Neural progenitor cell (in vitro differentiated cells): ENCODE results near the gene PLEKHN1. TPM values are rescaled to one million over a fixed set of nuclear protein-coding genes. Genes with fewer than 3 reads are reported as not detected.
"Not testable (repeated sequence)": the region's sequence is repeated elsewhere in the genome, so short reads cannot be mapped to it uniquely, and the experiment has no call there.

Experiments used
- DNase-seq: peaks from one replicate; pipeline ENCODE4 v3.0.0-alpha.2; 2016; ENCODE audit warnings: low spot score
- H2AFZ ChIP-seq: fragments of 200-600 bp; sonication (generic); replicated peaks from 2 replicates; pipeline ENCODE4 v1.6.1; 2016; ENCODE audit warnings: antibody characterized with exemption
- H3F3A ChIP-seq: fragments of 200-600 bp; sonication (generic); 2 replicates; pipeline ENCODE4 v1.6.1; 2016; ENCODE audit warnings: antibody characterized with exemption, low read depth
- H3K27ac ChIP-seq: fragments of 200-600 bp; sonication (generic); 2 replicates; pipeline ENCODE4 v1.5.1; 2016; ENCODE audit warnings: mild to moderate bottlenecking
- H3K27me3 ChIP-seq: fragments of 200-600 bp; sonication (generic); 2 replicates; pipeline ENCODE4 v1.6.1; 2016; ENCODE audit warnings: mild to moderate bottlenecking, moderate library complexity
- H3K36me3 ChIP-seq: fragments of 200-600 bp; sonication (generic); 2 replicates; pipeline ENCODE4 v1.5.1; 2016
- H3K4me1 ChIP-seq: fragments of 200-600 bp; sonication (generic); 2 replicates; pipeline ENCODE4 v1.6.1; 2016; ENCODE audit warnings: mixed run types
- H3K4me2 ChIP-seq: fragments of 200-600 bp; sonication (generic); 2 replicates; pipeline ENCODE4 v1.6.1; 2016
- H3K4me3 ChIP-seq: fragments of 200-600 bp; sonication (generic); 2 replicates; pipeline ENCODE4 v1.5.1; 2016
- H3K79me2 ChIP-seq: fragments of 200-600 bp; sonication (generic); 2 replicates; pipeline ENCODE4 v1.6.1; 2016; ENCODE audit warnings: low read depth
- H3K9ac ChIP-seq: fragments of 200-600 bp; sonication (generic); 2 replicates; pipeline ENCODE4 v1.6.1; 2016
- H3K9me3 ChIP-seq: fragments of 200-600 bp; sonication (generic); 2 replicates; pipeline ENCODE4 v1.5.1; 2016; ENCODE audit warnings: low read depth
- H4K20me1 ChIP-seq: fragments of 200-600 bp; sonication (generic); 2 replicates; pipeline ENCODE4 v1.6.1; 2016; ENCODE audit warnings: low read depth
- H3K27ac Mint-ChIP-seq: 3 replicates; pipeline ENCODE4 v1.8.0; 2021; ENCODE audit warnings: mixed read lengths
- H3K27me3 Mint-ChIP-seq: 2 replicates; pipeline ENCODE4 v1.8.0; 2022; ENCODE audit warnings: low read depth, mild to moderate bottlenecking, inconsistent platforms, moderate library complexity, mixed read lengths; ENCODE audit not compliant: insufficient read depth
- H3K36me3 Mint-ChIP-seq: 3 replicates; pipeline ENCODE4 v1.8.0; 2021; ENCODE audit warnings: mixed read lengths
- H3K4me1 Mint-ChIP-seq: 3 replicates; pipeline ENCODE4 v1.8.0; 2021; ENCODE audit warnings: mixed read lengths
- H3K4me3 Mint-ChIP-seq: 3 replicates; pipeline ENCODE4 v1.8.0; 2021; ENCODE audit warnings: mild to moderate bottlenecking, moderate library complexity, mixed read lengths
- H3K9me3 Mint-ChIP-seq: 3 replicates; pipeline ENCODE4 v1.8.0; 2020; ENCODE audit warnings: mixed read lengths
- CTCF ChIP-seq: fragments of 200-600 bp; sonication (generic); IDR thresholded peaks from 2 replicates; pipeline ENCODE4 v1.5.1; 2017; ENCODE audit warnings: antibody characterized with exemption, mild to moderate bottlenecking
- EZH2 ChIP-seq: fragments of 200-600 bp; sonication (generic); IDR thresholded peaks from 2 replicates; pipeline ENCODE4 v1.6.1; 2017; ENCODE audit warnings: antibody characterized with exemption, mild to moderate bottlenecking, moderate library complexity
- EZH2phosphoT487 ChIP-seq: fragments of 200-600 bp; sonication (generic); IDR thresholded peaks from 2 replicates; pipeline ENCODE4 v1.6.1; 2017; ENCODE audit warnings: antibody characterized with exemption
- total RNA-seq: library from RNA; depleted of rRNA; stranded (reverse); fragments of >200 nt; gene quantifications from 2 replicates; pipeline ENCODE4 v1.2.3, GENCODE V29; 2015; ENCODE audit warnings: low replicate concordance

Gene PLEKHN1
- total RNA-seq, 1 donor from 2014 or later = not detected

GRCh38 chr1:1018321-1018685 is 52.0 kb downstream of the PLEKHN1 start:
- not testable (repeated sequence) for H3K27ac Mint-ChIP-seq
- H4K20me1 ChIP-seq = peaks cover 24% of the 10 kb centered on the region

GRCh38 chr1:1019122-1019999 is 53.1 kb downstream of the PLEKHN1 start:
- peaks cover 24% of the 10 kb centered on the region for H3F3A ChIP-seq
- peaks cover 34% of the 10 kb centered on the region for H4K20me1 ChIP-seq
- H3K79me2 ChIP-seq = peaks cover 39% of the 10 kb centered on the region
- peak overlapping the region; percentile 99 for H3K27ac ChIP-seq
- no peaks in the 10 kb centered on the region for H3K27me3 ChIP-seq
- Mint-ChIP-seq H3K9me3 (peaks cover 2% of the 10 kb centered on the region), H3K27ac (no peak overlapping the region), H3K4me3 (peak overlapping the region; percentile 79), H3K4me1 (peaks cover 22% of the 10 kb centered on the region), H3K27me3 (peaks cover 10% of the 10 kb centered on the region), H3K36me3 (no peaks in the 10 kb centered on the region)
- no peak for TF ChIP-seq EZH2
- TF ChIP-seq CTCF = peak; percentile 54
- peaks cover 27% of the 10 kb centered on the region for H3K4me1 ChIP-seq
- DNase-seq = peak; percentile 95
- no peaks in the 10 kb centered on the region for H3K9me3 ChIP-seq
- H3K4me2 ChIP-seq = peak overlapping the region; percentile 70
- H3K9ac ChIP-seq = peak overlapping the region; percentile 70
- no peaks in the 10 kb centered on the region for H3K36me3 ChIP-seq
- peak overlapping the region; percentile 69 for H3K4me3 ChIP-seq
- no peak overlapping the region for H2AFZ ChIP-seq

More at GRCh38 chr1:1018321-1018685, 52.0 kb downstream of the PLEKHN1 start:
- Histone ChIP-seq H3K79me2 (peaks cover 31% of the 10 kb centered on the region), H3F3A (peaks cover 28% of the 10 kb centered on the region), H3K4me1 (peaks cover 29% of the 10 kb centered on the region)
- H2AFZ ChIP-seq, H3K4me2 ChIP-seq, H3K27me3 Mint-ChIP-seq, H3K27ac ChIP-seq, H3K4me3 ChIP-seq, H3K27me3 ChIP-seq, H3K9me3 Mint-ChIP-seq, H3K36me3 Mint-ChIP-seq, DNase-seq, H3K36me3 ChIP-seq, H3K4me3 Mint-ChIP-seq, H3K9me3 ChIP-seq, H3K9ac ChIP-seq: not testable (repeated sequence)
- H3K4me1 Mint-ChIP-seq = peaks cover 32% of the 10 kb centered on the region

- Mint-ChIP-seq H3K9me3 (peaks cover 2% of the 10 kb centered on the region), H3K36me3 (no peaks in the 10 kb centered on the region), H3K4me1 (peaks cover 19% of the 10 kb centered on the region), H3K4me3 (peak within 1 kb of the TSS; percentile 80), H3K27ac (no peak within 1 kb of the TSS), H3K27me3 (peaks cover 10% of the 10 kb centered on the region)
- Histone ChIP-seq H2AFZ (peak within 1 kb of the TSS; percentile 79), H3K4me2 (peak within 1 kb of the TSS; percentile 88), H3K79me2 (peaks cover 39% of the 10 kb centered on the region), H3K9me3 (no peaks in the 10 kb centered on the region), H3K27me3 (no peaks in the 10 kb centered on the region), H4K20me1 (peaks cover 41% of the 10 kb centered on the region), H3K36me3 (no peaks in the 10 kb centered on the region), H3K9ac (peak within 1 kb of the TSS; percentile 70), H3K4me1 (peaks cover 27% of the 10 kb centered on the region), H3K27ac (peak within 1 kb of the TSS; percentile 99), H3K4me3 (peak within 1 kb of the TSS; percentile 69), H3F3A (peaks cover 18% of the 10 kb centered on the region)
- peak; percentile 85 for DNase-seq
- no peak for TF ChIP-seq EZH2
- TF ChIP-seq EZH2phosphoT487 = no peak
- TF ChIP-seq CTCF = no peak
These were observed 53.7 kb downstream of the PLEKHN1 start, which contains the start of gene AGRN for GRCh38 chr1:1020000-1020404. Gene AGRN (plus strand): TSS chr1:1020120. CDS start chr1:1020173, 53 bp downstream.
